ENCODE results near the gene TRDN.

GRCh38 chr6:123610779-123611178 lies 26.0 kb downstream of the TRDN start:
- TF ChIP-seq EZH2 (IDR thresholded peaks at IDR 0.05; ENCODE audit: borderline replicate concordance) (no peak), EZH2phosphoT487 (IDR thresholded peaks at IDR 0.05; ENCODE audit: low read depth, severe bottlenecking, unreplicated experiment) (no peak)
